GM21515 (cell line): ENCODE results near the gene PLEKHG4B.

Source experiments
- ATAC-seq: cut with Tn5 transposase; IDR thresholded peaks from one replicate; pipeline ENCODE4 v1.9.1; 2021; ENCODE audit not compliant: unreplicated experiment

PLEKHG4B gene

DNA sequence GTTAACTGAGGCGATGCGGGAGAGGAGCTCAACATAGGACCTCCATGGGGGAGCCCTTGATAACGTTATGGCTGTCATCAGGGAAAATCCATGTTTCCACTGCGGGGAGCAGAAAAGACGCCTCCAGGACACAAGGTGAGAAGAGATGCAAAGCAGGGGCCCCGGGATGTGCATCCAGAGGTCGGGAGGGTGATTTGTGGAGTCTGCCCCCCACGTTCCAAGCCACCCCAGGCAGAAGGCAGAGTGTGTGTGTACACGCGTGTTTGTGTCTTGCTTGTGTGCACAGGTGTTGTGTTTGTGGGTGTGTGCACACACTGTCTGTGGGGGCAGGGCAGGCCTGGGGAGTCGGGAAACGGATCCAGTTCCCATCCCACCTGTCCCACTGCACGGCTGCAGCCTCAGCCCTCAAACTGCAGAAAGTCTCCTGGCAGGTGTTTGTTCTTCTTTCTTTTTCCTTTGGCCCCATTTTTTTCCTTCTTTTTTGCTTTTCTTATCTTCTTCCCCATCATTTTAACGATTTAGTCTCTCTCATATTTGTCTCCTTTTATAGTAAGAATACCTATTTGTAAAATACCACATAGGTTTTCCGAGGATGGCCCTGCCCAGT lies 17.4 kb upstream of the PLEKHG4B start:
- no peak for ATAC-seq

DNA sequence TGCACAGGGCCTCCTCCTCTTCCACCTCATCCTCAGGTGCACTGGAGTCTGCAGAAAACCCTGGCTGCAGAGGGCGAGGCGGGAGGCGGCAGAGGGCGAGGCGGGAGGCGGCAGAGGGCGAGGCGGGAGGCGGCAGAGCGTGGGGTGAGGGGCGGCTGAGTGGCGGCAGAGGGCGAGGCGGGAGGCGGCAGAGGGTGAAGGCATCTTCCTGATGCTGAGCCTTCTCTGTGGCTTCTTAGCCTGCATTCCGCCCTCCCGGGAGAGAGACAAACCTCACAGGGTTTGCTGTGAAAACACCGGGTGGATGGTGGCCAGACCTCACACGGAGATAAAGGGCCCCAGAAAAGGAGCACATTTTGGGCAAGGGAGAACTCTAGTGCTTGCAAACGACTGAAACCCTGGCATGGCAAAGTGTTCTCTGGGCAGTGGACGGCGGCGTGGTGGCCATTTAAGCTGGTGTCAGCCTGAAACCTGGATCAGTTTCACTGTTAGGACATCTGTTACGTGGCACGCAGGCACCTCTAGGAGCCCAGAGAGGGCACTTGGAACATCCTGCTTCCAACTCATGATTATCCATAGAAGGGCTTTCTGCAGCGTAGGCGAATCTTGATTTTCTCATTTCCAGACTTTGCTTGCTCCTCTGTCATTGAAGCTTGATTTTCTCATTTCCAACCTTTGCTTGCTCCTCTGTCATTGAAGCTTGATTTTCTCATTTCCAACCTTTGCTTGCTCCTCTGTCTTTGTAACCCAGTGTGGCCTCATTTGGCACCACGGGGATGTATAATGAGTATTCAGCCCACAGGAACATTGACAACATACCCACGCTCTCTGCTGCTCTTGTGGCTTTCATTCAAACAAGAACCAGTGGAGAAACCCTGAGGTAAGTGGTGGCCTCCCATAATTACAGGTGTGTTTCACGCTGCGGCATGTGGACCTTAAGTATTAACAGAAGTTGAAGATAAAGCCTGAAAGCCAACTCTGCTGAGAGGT lies 16.3 kb upstream of the PLEKHG4B start:
- no peak for ATAC-seq

DNA sequence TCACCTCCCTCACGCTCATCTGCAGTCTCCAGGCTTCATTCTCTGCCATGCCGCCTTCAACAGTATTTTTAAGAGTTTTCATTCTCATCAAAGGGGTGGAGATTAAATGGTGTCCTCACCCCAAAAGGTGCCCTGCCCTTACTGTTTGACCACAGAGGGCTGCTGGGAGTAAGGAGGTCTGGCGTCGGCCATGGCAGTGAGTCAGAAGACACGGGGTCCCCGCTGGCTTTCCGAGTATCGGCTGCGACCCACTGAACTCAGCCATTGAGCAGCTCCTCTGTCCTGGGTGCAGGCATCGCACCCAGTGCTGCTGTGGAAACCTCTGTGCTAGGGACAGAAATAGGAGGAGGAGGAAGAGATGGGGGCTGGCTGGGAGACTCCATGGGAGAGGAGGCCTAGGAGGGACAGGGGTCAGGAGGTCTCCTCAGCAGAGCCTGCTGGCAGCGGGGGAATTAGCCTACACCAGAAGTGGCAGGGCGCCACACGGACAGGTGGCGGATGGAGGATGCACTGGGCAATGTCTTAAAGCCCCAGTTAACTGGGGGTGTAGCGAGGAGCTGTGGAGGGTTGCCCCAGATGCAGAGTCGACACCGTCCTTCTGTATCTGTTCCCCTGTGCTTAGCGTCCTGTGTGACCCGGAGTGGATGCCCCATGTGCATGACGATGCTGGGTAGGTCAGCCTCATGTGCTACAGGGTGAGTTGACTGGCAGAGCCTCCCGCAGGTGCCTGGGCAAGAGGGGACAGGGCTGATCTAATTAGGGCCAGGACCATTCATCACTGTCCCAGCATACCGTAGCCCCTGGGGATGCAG lies 15.4 kb upstream of the PLEKHG4B start:
- no peak for ATAC-seq

DNA sequence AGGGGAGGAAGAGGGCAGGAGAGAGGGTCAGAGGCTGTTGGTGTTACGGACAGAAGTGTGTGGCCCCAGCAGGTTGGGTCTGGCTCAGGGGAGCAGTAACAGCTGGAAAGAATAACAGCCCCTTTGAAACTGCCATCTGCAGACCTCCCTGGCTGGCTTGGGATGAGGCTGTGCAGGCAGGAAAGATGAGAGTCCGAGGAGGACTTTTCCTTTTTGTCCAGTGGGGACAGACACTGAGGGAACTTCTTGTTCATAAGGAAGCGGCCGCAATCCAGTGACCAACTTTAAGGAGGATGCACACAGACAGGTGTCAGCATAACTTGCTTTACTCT lies 14.8 kb upstream of the PLEKHG4B start:
- no peak for ATAC-seq

DNA sequence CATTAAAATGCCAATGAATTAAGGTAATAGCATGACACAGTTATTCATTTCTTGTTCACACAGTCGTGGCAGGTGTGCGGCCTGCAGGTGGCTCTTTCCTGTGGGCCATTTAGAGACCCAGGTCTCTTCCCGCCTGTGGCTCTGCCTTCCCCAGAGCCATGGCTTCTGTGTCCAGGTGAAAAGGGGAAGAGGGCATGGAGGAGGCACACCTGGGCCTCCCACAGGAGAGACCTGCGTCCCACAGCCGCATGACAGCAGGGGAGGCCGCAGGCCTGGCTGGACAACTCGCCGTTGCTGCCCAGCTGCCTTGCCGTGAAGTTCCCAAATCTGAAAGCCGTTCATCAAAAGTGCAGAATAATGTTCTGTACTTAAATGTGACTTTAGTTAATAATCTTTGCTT lies 14.4 kb upstream of the PLEKHG4B start:
- no peak for ATAC-seq

DNA sequence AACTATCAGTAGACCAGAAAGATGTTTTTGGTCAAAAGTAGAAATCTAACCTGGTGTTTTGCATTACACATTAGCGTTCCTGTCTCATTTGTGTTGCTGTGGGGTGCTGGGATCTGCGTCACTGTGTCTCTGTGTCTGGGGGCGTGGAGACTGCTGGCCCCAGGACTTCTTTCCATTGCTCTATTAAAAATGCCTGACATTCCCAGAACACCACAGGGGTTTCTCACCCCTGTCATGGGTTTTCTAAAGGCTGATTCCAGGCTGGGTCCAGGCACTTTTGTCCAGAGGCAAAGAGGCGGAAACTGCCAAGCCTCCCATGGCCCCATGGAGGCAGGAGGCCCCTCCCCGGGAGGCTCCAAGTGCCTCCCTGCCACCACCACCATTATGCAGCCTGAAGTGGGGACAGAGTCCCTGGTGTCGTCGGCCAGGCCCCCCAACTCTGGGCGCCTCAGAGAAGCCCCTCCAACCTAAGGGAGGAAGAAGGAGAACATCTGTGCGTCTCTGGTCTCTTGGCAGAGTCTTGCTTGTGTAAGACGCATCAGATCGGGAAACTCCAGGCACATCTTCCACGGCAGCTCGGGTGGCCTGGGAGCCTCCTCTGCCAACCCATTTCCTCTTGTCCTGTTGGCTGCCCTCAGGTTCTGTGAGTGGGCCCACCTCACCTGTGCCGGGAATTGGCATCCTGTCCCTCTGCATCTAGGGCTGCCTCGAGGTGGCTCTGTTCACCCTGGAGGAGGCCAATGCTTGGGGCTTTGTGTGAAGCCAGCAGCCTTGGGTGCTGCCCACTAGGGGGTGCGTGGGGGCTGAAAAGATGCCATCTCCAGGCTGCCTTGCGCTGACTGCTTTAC lies 13.8 kb upstream of the PLEKHG4B start:
- no peak for ATAC-seq

DNA sequence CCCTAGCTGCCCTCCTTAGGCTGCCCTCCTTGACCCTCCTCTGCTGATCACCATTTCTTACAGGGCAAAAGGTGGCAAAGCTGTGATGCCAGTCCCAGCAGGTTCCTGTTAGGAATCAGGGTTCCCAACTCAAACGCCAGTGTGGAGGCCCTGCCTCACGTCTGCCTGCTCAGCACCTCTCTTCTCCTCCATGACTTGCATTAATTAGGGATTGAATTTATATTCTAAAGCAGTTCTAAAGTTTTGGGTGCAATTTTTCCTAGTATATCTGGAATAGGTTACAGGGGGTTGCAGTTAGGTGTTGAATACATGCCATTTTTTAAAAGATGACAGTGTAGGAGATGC lies 13.2 kb upstream of the PLEKHG4B start:
- no peak for ATAC-seq

DNA sequence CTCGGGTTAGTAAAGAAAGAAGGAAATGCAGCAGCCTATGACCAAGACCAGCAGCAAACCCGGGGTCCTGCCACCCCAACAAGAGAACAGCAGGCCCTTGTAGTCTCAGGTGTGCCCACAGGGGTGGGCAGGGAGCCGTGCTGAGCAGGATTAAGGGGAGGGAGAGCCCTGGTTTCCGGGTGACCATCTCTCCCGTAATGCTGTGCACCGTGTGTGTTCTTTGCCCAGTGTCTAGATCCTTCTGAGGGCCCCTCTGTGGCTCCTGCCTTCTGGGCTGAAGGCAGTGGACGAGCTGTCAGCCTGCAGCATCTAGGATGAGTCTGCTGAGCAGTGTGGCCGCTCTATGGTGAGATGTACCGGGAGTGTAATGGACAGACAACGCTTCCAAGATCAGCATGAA lies 12.7 kb upstream of the PLEKHG4B start:
- no peak for ATAC-seq

DNA sequence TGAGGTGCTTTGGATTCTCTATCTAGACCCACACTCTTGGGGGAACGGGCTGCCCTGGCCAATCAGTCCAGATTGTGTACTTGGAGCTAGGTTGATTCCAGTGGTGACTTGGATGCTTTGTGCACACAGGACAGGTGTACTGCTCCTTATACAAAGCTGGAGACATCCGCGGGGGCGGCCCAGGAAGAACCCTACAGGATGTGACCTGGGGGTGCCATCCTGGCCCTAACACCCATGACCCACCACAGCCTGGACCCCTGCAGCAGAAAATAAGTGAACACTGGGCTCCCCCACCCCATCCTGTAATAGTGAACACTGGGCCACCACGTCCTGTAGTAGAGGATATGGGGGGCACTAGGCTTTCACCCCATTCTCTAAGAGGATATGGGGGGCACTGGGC lies 12.1 kb upstream of the PLEKHG4B start:
- ATAC-seq, result no peak

DNA sequence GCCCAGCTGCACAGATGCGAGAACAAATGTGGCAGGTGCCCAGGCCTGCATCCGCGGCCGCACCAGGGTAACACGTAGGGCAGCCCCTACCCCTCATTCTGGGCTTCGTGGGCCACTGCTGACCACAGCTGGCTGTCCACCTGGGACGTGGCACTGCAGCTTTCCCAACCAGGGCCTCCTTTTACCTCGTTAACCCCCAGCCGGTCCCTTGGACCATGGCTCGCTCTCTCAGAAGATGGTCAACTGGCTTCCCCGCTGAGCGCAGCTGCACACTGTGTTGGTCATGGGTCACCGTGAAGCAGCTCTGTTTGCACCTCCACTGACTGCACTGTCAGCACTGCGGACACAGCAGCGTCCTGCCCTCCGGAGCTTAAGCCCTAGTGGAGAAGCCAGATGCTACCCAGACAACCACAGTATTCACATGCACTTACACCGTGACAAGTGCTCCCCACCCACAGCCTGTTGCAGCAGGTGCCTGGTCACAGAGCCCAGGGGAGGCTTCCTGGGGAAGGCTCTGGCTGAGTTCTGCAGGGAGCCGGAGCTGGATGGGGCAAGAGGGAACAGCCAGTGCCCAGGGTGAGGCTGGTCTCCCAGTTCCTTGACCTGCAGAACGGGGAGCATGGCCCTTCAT lies 10.5 kb upstream of the PLEKHG4B start:
- ATAC-seq, result no peak

DNA sequence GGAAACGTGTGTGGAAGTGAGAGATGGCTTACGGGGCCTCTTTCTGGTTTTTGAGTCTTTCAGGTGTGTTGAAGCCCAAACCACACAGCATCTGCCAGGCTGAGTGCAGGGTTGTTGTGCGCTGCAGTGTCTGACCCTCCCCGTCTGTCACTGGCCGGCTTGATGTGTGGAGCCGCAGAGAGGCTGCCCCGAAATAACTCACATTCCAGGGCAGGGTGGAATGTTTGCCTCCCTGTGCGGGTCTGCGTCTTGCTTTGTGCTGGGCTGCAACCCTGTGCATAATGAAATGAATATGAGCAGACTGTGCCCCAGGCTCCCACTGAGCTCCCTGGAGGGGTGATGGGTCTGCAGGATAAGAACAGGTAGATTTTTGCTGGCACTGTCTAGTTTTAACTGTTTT lies 9.9 kb upstream of the PLEKHG4B start:
- ATAC-seq, result no peak

DNA sequence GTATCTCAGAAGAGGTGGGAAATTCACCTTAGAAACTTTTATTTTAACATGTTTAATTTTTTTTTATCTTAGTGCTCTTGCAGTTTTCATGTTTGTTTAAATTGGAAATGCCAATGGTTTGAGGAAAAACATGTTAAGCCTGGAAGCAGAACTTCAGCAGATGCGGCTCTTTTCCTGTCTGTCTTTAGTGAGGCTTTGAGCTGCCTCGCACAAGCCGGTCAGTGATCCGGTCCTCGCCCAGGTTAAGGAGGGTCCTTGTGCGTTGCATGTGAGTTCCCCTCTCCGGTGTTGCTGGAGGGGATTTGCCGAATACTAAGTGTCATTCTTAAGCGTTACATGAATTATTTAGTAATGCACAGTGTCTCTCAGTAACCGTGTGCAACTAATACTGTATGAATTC lies 9.4 kb upstream of the PLEKHG4B start:
- ATAC-seq, result no peak

DNA sequence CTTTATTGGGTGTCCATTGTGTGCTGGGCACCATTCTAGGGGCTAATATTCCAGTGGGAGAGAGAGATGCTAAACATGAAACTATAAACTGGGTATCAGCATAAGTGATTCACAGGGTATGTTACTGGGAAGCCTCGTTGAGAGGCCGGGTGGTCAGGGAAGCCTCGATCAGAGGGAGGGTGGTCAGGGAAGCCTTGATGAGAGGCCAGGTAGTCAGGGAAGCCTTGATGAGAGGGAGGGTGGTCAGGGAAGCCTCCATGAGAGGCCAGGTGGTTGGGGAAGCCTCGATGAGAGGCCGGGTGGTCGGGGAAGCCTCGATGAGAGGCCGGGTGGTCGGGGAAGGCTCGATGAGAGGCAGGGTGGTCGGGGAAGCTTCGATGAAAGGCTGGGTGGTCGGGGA lies 8.9 kb upstream of the PLEKHG4B start:
- ATAC-seq, result no peak

DNA sequence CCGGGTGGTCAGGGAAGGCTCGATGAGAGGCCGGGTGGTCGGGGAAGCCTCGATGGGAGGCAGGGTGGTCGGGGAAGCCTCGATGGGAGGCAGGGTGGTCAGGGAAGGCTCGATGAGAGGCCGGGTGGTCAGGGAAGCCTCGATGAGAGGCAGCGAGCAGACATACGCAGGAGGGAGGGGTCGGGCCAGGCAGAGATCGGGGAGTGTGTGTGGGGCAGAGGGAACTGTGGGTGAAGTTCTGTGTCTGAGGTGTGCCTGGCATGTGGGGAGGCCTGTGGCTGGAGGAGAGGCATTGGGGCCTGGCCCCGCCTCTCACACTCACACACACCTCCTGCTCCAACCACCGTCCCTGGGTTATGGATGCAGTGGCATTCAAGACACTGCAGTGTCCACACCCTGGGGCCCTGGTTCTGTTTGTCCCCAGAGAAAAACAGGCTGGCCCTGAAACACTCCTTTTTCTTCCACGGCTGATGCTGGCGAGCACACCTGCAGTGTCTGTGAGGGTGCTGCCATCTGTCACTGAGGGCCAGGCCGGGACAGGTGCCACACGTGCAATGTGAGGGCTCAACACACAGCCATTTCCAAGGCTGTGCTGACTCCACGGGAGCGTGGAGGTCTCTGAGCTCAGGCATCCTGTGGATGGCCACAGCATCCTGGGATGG lies 6.5 kb upstream of the PLEKHG4B start:
- ATAC-seq, result no peak

DNA sequence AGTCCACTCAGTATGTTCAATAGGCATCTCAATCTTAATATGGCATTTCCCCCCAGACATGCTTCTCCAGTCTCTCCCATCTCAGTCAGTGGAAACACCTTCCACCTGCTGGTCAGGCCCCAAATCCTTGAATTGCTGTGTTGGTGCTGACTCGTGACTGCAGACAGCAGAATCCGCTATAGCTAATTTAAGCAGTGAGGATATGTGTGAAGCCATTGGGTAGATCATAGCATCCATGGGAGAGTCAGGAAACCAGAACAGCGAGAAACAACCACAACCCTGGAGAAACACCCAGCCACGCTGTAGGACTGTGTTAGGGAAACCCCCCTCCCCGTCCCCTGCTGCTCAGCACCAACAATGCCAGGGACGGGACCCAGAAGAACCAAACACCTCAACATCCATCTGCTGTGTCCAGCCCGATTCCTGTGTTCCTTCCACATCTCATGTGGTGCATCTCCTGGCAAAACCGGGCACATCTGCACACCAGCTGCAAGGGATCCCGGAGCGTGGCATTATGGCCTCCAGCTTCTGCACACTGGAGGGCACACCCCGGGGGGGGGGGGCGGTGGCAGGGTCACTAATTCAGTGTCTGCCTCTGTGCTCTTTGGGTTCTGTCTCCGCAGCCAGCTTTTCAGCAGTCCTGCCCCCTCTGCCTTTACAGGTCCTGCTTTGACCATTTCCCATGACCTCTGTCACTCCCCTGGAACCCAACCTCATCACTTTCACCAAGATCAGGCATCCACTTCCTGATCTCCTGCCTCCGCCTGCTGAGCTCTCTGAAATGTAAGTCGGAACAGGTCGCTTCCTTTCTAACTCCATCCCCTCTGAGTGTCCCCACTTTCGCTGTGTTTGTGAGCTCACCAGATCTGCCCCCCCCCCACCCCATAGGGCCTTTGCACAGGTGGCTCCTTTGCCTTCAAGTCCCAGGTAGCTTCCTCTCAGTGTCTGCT lies 2.4 kb upstream of the PLEKHG4B start:
- ATAC-seq, result no peak

DNA sequence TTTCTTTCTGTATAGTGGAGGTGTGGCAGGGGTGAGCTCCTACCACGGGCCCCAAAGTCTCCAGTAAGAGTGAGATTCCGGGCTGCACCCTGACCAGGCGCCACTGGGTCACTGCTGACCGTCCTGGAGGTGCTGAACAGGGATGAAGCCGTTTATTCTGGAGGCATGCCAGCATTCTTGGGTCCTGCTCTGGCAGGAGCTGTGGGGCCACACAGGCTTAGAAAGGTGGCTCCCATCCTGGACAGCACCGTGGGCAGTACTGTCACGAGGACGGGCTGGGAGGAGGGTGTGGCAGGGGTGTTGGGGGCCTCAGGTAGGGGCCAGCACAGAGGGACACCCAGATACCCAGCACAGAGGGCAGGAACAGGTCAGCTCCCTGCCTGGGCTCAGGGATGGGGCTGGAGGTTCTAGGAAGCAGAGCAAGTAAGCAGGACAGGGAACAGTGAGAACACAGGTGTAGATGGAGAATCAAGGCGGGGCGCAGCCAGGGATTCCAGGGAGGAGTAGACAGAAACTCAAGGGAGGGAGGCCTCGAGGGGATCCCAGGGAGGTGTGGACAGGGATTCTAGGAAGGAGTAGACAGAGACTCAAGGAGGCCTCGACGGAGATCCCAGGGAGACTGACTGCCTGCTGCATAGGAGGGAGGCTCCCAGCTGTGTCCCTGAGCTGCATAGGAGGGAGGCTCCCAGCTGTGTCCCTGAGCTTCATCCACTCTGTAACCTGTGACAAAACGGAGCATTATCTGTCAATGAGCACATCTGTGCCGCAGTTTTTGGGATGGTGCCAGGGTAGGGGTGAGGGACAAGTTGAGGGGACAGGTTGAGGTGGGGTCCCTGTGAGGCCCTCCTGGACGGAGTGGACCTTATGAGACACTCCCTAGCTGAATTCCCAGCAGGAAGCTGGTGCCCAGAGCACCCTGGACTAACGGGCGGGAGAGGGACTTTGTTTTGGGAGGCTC lies 1.1 kb upstream of the PLEKHG4B start:
- no peak for ATAC-seq

DNA sequence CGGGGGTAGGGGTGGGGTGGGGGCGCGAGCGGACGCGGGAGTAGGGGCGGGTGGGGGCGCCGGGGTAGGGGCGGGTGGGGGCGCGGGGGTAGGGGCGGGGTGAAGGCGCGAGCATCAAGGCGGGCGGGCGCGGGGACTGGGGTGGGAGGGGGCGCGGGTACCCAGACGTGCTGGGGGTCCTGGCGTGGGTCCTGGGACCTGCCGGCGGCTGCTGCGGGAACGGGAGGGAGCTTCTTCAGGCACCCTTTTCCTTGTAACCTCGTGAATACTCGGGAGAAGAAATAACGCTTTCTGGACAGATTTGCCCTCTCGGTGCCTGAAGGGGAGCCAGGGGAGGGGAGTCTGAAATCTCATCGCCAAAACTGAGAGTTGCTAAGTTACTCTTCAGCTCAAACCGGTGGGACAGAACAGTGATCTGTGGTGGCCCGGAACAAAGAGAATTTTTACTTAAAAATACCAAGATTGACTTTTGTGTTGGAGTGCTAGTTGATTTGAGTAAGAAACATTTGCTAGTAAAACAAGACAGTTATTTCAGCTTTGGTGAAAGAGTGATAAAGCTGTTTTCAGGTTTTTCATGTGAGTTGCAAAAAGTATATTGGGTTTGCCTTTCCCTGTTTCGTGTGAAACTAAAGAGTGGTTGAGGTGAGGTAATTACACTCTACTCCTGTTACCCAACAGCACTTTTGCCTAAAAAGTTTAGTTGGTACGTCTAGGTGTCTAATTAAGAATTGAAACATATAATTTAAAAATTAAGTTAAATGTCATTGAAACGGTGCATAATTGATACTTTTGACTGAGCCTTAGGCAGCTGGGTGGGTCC lies 643 bp downstream of the PLEKHG4B start:
- ATAC-seq, result no peak
